Nucleus accumbens (tissue), 56 donors: ENCODE results near the gene JCAD.
"Not testable (repeated sequence)": the region's sequence is repeated elsewhere in the genome, so short reads cannot be mapped to it uniquely, and the experiment has no call there.

Experiments used
- DNase-seq, 56 donors: peaks; one replicate each; lab custom pipeline; 2025; lab: John Stamatoyannopoulos, UW

JCAD gene

GRCh38 chr10:30027057-30028005 lies 32.1 kb downstream of the JCAD start:
- DNase-seq = peak in 7 of 56 donors; percentile 10 to 44 (median 20)

GRCh38 chr10:30026578-30026977 lies 32.8 kb downstream of the JCAD start:
- DNase-seq = no peak

- no peak for DNase-seq
Observed at GRCh38 chr10:30026080-30026479, 33.3 kb downstream of the JCAD start.

- not testable (repeated sequence) for DNase-seq
Observed at GRCh38 chr10:30025428-30025827, 34.0 kb downstream of the JCAD start.

GRCh38 chr10:30022590-30022989 lies 36.8 kb downstream of the JCAD start:
- DNase-seq = no peak

- no peak for DNase-seq
Observed at GRCh38 chr10:30019468-30019867, 39.9 kb downstream of the JCAD start.

- DNase-seq = no peak
Observed at GRCh38 chr10:30018496-30018895, 40.9 kb downstream of the JCAD start.

GRCh38 chr10:30017966-30018365 lies 41.4 kb downstream of the JCAD start:
- no peak for DNase-seq

GRCh38 chr10:30017556-30017955 lies 41.8 kb downstream of the JCAD start:
- DNase-seq = no peak

GRCh38 chr10:30014511-30014910 lies 44.9 kb downstream of the JCAD start:
- no peak for DNase-seq

GRCh38 chr10:30013757-30014156 lies 45.6 kb downstream of the JCAD start:
- DNase-seq = peak in 7 of 56 donors; percentile 4 to 48 (median 13)

- no peak for DNase-seq
Observed at GRCh38 chr10:30011956-30012647, 47.3 kb downstream of the JCAD start.

GRCh38 chr10:30011396-30011795 lies 48.0 kb downstream of the JCAD start:
- DNase-seq = no peak

- no peak for DNase-seq
Observed at GRCh38 chr10:30007406-30007805, 52.0 kb downstream of the JCAD start.

GRCh38 chr10:30006410-30006809 lies 53.0 kb downstream of the JCAD start:
- DNase-seq = no peak

- DNase-seq = not testable (repeated sequence)
Observed at GRCh38 chr10:30005116-30005515, 54.3 kb downstream of the JCAD start.

- DNase-seq = peak in 30 of 56 donors; percentile 2 to 59 (median 14)
Observed at GRCh38 chr10:30002426-30003266, 56.7 kb downstream of the JCAD start.

GRCh38 chr10:30000802-30001571 lies 58.4 kb downstream of the JCAD start:
- no peak for DNase-seq

GRCh38 chr10:29998142-29998808 lies 61.1 kb downstream of the JCAD start:
- DNase-seq = peak in 50 of 56 donors; percentile 5 to 87 (median 39)
